OCI-LY1 (cell line): ENCODE data around the gene CLSTN2.

ENCODE experiments used
- CTCF ChIP-seq: fragments of 200-600 bp; sonication (generic), shearing (Covaris generic); IDR thresholded peaks from 2 replicates; pipeline ENCODE4 v1.5.1; 2017; ENCODE audit warnings: mild to moderate bottlenecking, antibody characterized with exemption, low read length, moderate library complexity, mixed read lengths
- EZH2 ChIP-seq: fragments of 200-600 bp; sonication (generic), shearing (Covaris generic); IDR thresholded peaks from 2 replicates; pipeline ENCODE4 v1.8.0; 2017; ENCODE audit warnings: borderline replicate concordance, mixed run types, mild to moderate bottlenecking, antibody characterized with exemption, low read length, moderate library complexity, mixed read lengths

GRCh38 chr3:140532793-140533330, 597.9 kb downstream of the CLSTN2 start:
- TF ChIP-seq CTCF (no peak), EZH2 (no peak)
